MM.1S (cell line): ENCODE measurements around the gene PLXNA4.

Experiments
- CTCF ChIP-seq: fragments of 300-600 bp; sonication (generic); IDR thresholded peaks from 2 replicates; pipeline ENCODE4 v1.5.1; 2016; ENCODE audit warnings: antibody characterized with exemption, low read length, mixed read lengths
- EZH2 ChIP-seq: fragments of 300-600 bp; sonication (generic); optimal IDR thresholded peaks from 2 replicates; pipeline ENCODE3; 2017; ENCODE audit warnings: low read depth, mild to moderate bottlenecking, antibody characterized with exemption, low read length, mixed read lengths
- EZH2phosphoT487 ChIP-seq: fragments of 300-600 bp; sonication (generic); IDR thresholded peaks from 2 replicates; pipeline ENCODE4 v1.6.1; 2018; ENCODE audit warnings: antibody characterized with exemption, low read length

- TF ChIP-seq CTCF: no peak
- no peak for TF ChIP-seq EZH2
- no peak for TF ChIP-seq EZH2phosphoT487
These were observed 459.9 kb downstream of the PLXNA4 start for GRCh38 chr7:132116369-132116768.
